Activated T-cell treated with anti-CD3 and anti-CD28 coated beads for 24 hours (primary cell): ENCODE measurements around the gene NSMF.

Experiments
- DNase-seq: peaks from one replicate; pipeline ENCODE4 v3.0.0-alpha.2; 2020; ENCODE audit warnings: low read depth

NSMF gene, protein sequence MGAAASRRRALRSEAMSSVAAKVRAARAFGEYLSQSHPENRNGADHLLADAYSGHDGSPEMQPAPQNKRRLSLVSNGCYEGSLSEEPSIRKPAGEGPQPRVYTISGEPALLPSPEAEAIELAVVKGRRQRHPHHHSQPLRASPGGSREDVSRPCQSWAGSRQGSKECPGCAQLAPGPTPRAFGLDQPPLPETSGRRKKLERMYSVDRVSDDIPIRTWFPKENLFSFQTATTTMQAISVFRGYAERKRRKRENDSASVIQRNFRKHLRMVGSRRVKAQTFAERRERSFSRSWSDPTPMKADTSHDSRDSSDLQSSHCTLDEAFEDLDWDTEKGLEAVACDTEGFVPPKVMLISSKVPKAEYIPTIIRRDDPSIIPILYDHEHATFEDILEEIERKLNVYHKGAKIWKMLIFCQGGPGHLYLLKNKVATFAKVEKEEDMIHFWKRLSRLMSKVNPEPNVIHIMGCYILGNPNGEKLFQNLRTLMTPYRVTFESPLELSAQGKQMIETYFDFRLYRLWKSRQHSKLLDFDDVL

DNA sequence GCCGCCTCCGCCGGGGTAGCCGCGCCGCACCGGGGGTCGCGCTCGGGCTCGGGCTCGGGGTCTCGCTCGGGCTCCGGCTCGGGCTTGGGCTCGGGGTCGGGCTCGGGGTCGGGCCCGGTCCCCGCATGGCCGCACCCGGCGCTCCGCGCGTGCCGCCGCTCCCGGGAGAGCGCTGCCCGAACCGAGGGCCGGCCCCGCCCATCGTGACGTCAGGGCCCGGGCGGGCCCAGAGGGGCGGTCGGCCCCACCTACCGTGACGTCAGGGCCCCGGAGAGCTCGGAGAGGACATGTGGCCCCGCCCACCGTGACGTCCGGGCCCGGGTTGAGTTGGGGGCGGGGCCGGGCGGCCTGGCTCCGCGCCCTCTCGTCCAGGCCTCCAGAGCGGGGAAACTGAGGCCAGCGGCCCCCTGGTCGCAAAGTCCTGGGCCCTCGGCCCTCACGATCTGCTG lies at the start of gene NSMF:
TSS of gene NSMF (minus strand) at position 183 of the 449 bp plus-strand sequence. CDS start 232 bp downstream, outside the sequence.
- peak; percentile 92 for DNase-seq

DNA sequence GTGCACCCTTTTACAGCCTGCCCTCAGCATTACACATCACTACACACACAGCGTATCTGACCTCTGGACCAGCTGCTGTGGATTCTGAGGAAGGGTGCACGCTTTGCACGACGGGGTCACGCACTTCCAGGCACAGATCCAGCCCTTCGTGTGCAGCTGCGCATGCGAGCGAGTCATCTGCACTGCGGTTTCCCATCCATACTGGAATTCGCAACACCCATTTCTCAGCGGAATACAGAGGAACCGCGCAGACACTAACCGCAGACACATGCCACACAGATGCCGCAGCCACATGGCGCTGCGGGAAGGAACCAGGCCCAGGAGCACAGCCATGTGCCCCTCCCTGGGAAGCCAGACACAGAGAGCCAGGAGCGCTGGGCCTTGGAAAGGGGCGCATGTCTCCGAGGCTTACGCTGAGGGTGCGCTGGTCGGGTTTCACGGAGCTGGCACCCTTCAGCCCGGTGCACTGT lies 47.6 kb upstream of the NSMF start:
- no peak for DNase-seq

DNA sequence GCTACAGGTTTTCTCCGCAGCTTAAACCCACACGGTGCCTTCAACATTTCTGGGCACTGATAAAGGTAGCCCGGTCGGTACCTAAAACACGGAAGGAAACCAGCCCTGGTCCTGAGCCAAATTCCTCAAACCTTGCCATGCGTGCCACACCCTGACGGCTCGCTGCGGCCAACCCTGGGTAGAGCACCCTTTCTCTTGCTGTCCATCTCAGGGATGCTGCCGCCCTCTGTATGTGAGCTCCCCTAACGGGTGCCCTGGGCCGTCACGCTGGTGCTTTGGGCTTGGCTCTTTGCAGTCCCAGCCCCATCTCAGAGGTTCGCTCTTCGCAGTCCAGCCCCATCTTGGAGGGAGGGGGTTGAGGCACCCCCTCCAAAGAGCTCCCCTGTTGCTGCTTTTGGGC lies 47.1 kb upstream of the NSMF start:
- no peak for DNase-seq

DNA sequence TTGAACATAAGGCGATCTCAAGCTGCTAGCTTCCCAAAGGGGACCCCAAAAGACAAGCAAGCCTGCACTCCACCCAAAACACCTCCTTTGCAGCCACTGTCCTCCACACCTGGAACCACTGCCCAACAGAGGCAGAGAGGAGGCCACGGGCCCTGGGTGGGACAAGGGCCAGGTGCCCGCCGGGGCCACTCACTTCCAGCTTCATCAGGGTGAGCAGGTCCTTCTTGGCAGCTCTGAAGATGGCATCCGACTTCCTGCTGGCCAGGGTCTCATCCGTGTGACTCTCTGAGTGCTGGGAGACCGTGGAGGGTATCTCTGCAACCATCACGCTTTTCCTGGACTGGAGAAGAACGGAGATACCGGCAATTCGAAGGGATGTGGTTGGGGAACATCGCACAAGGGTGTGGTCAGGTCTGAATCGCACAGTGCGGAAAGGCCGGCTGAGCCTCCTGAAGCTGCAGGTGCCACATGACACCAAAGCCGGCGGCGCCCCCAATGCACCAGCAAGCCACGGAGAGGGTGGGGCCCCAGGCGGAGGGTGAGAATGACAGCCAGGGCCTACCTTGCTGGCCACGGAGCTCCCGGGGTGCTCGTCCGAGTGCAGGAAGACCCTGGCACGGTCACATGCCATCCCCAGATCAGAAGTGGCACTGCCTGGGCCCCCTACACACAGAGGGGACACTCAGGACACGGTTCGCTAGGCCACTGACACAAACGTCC lies 46.4 kb upstream of the NSMF start:
- no peak for DNase-seq

DNA sequence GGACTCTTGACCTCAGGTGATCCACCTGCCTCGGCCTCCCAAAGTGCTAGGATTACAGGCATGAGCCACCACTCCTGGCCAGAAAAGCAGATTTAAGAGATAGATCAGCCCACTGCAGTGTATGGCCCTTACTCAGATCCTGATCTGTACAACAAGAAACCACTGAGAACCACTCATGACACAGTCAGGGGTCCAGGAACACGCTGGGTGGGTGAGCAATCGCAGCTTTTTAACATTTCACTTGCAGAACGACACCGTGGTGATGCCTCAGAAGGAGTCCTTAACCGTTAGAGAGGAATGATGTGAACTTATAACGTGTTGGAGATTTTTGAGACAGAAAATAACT lies 45.3 kb upstream of the NSMF start:
- no peak for DNase-seq

DNA sequence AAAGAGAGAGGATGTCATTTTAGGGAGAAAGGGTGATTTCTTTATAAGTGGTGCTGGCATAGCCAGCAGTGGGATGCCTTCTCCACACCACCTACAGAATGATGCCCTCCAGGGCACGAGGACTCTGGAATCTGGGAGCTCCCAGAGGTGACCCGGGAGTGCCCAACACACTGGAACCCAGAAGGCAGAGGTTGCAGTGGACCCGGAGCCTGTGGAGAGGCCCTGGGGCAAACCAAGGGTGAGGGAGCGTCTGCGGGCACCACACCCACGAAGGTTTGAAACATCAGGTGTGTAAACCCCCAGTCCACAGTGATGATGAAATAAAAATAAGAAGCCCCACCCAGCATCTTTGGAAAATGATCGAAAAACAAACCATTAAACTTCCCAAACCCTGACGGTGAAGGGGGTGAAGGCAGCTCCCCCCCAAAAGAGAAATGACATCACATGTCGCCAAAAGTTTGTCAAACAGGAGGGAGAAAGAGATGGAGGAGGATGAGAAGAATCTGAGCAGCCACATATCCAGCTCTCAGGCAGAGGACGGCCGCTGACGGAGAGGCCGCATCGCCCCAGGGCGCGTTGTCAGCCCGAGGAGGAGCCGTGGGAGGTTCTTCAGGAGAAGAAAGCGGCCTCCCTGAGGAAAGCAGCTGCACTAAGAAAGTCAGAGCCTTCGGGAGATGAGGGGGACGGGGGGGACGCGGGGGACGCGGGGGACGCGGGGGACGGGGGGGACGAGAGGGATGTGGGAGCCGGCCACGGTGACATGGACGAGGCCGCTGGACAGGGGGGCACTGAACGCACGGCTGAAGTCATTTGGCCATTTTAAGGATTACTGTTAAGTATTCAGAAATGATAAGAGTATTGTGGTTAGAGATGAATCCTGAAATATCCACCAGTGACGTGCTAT lies 43.1 kb upstream of the NSMF start:
- no peak for DNase-seq

DNA sequence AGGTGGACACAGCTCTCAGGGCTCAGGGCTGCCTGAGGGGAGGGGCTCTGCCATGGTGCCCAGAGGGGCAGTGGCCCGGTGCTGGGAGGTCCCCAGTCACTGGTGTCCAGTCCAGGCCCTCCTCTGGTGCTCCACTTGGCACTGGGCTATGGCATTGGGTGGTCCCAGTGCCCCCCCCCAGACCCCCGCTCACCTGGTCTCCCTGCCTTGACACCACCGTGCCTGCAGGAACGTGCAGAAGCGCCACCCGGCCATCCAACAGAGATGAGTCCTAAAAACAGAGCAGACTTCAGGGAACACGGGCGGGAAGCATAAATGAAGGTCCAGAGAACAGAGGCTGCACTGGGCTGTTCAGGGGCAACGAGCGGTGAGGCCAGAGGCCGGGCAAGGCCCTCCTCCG lies 42.3 kb upstream of the NSMF start:
- DNase-seq: no peak

DNA sequence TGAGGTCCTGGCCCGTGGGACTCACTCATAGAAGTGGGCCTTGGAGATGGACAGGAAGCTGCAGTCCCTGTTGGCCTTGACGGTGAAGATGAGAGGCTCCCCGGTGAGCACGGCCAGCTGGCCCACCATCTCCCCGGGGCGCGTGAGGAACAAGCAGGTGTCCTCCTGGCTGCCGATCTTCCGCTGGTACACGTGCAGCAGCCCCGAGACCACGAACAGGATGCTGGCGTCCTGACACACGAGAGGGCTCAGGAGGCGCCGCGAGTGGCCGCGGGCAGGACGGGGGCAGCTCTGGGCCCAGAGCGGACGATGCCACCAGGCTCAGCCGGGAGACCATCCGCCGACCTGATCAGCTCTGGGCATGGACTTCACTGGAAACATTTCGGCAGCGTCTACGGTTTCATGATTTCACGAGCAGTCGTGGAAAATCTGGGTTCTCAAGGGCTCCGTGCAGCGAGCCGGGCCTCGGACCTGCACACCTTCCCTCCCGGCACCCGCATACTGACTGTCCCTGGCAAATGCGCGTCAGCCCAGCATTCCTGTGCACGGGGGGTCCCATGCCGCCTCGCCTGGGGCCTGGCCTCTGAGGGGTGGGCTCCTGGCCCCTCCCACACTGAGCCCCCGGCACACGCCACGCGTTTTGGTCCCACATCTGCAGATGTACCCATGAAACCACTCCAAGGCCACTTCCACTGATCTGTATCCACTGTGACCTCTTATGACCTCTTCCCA lies 41.7 kb upstream of the NSMF start:
- DNase-seq: no peak

DNA sequence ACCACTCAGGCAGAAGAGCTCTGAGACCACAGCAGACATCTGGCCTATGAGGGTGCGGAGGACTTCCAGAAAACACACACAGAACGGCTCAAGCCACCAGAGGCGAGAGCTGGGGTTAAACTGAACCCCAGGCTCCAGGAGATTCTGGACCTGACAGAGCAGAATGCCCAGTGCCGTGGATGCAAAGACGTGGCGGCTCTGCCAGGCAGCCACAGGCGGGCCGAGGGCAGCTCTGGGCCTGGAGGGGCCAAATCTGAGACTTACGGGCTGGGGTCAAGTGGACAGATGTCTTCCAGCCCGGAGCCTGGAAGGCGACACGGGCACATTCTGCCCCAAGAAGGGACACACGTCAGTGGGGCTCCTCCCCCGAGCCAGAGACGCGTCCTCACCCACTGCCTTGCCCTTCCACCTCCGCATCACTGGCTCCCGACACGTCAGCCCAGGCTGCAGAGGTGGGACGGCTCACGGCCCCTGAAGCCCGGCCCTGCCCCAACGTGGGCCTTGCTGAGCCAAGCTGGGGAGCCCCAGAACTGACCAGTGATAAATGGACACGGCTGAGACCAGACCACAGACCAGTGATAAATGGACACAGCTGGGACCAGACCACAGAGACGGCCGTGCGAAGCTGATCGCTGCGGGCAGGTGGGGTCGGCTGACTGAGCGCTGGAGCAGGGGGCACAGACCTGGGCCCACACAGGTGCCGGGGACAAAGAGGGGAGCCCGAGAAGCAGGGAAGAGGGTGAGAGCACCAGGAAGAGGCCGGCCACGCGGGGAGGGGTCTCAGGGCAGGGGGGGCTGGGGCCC lies 40.9 kb upstream of the NSMF start:
- no peak for DNase-seq

DNA sequence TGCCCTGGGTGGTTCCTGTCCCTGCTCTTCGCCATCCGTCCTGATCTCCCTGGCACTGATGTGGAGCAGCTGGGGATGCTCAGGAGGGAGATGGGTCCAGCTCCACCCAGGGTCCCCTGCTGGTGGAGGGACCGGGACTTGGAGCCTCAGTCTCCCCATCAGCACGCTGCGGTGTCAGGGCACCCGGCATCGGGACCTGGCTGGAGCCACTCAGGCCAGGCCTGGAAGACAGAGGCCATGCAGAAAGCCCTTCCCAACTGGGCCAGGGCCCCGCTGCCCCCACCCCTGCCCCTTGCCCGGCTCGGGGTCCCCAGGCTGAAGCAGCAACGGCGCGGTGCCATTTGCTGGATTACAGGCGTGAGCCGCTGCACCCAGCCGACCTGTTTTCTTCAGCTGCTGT lies 40.3 kb upstream of the NSMF start:
- no peak for DNase-seq

DNA sequence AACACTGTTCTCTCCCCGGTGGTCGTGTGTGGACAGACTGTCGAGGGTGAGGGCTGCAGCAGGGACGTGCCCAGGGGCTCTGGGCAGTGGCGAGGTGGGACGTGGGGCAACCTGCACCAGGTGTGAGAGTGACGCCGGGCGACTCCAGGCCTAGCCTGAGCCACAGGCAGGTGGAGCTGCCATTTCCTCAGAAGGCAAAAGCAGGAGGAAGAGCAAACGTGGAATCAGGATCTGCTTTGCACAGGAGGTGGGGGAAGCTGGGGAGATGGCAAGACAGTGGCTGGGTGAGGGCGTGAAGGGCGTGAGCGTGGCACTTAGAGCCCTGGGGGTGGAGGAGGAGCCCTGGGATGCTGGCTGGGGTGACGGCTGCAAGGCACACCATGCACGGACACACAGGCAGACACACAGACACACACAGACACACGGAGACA lies 39.6 kb upstream of the NSMF start:
- DNase-seq: no peak

DNA sequence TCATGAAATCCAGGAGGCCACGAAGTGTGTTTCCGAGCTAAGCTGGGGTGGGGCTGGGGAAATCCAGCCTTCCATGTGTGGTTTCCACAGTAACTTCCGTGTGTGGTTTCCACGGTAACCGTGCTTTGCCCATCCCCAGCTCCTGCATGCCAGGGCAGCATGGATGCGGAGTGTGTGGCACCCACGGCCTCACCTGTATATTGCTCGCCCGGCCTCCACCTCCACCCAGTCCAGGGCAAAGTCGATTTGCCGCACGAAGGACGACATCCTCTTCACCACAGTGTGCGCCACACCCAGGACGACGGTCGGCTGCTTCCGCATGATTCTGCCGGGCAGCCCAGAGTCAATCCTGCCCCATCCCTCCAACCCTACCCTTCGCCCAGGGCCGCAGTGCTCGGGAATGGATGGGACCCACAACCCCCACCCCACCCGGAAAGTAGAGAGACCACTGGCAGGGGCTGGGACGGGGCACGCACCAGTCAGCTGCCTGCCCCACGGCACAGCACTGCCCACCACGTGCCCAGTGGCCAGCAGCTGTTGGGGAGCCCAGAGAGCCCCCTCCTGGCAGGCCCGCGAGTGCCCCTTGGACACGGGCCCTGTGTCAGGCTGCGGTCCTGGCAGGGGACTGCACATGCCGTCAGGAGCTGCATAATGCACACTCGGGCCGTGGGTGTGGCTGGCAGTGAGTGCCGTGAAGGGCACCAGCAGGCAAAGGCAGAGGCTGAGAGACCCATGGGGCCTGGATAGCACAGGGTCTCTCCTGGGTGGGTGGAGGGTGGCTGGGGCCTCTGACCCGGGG lies 39.0 kb upstream of the NSMF start:
- DNase-seq: no peak

DNA sequence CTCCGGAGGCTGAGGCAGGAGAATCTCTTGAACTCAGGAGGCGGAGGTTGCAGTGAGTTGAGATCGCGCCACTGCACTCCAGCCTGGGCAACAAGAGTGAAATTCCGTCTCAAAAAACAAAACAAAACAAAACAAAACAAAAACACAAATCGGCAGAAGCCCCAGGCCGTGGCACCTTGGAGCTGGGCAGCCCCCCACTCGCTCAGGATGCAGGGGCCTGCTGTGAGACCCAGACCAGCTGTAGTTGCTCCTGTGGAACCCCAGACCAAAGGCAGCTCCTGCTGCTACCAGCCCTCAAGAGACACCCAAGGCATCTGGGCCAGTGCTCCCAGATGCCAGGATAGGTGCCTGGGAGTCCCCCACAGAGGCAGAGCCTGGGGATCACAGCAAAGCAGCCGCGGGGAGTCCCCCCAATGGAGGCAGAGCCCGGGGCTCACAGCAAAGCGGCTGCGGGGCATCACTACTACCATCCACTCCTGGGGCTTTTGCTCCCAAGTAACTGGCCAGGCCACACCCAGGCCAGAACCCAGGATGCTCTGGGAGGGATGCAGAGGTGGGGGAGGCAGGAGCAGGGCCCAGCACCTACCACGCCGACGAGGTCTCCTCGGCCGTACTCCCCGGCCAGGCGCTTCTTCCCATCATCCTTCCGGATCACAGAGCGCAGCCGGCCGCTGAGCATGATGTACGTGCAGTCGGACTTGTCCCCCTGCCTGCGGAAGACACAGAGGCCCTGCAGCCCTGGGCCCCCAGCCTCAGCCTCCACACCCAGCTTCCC lies 37.7 kb upstream of the NSMF start:
- no peak for DNase-seq

DNA sequence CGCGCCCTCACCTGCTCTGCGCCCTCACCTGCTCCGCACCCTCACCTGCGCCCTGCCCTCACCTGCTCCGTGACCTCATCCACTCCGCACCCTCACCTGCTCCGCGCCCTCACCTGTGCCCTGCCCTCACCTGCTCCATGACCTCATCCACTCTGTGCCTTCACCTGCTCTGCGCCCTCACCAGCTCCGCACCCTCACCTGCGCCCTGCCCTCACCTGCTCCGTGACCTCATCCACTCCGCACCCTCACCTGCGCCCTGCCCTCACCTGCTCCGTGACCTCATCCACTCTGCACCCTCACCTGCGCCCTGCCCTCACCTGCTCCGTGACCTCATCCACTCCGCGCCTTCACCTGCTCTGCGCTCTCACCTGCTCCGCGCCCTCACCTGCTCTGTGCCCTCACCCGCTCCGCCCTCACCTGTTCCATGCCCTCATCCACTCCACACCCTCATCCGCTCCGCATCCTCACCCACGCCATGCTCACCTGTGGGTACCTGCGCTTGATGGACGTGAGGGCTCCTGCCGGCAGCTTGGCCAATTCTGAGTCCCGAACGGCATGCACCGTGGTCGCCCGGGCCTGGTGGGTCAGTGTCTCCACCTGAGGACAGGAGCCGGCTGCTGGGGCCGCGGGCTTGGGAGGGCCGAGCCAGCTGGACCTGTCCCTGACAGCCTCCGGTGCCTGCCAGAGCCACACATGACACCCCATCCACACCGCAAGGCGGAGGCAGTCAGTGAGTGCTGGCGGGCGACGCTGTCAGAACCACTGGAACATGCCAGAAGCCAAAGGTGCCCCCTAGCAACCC lies 35.6 kb upstream of the NSMF start:
- DNase-seq: no peak

DNA sequence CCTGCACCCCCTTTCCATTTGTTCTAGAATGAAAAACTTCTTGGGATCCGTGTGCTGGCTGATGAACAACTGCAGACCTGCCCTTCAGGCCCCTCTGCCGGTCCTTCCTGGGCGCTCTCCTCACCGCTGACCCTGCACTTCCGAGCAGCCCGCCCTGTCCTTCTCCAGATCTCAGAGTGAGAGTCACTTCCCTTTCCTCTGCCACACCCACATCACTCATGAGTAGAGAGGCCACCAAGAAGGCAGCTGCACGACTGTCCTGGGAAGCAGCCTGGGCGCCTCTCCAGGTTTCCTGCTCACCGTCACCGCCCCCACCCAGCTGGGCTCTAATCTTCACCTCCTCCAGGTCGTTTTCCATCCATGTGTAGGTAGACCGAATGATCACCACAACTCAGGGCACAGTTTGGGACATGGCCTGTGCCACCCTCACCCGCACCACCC lies 35.0 kb upstream of the NSMF start:
- no peak for DNase-seq

DNA sequence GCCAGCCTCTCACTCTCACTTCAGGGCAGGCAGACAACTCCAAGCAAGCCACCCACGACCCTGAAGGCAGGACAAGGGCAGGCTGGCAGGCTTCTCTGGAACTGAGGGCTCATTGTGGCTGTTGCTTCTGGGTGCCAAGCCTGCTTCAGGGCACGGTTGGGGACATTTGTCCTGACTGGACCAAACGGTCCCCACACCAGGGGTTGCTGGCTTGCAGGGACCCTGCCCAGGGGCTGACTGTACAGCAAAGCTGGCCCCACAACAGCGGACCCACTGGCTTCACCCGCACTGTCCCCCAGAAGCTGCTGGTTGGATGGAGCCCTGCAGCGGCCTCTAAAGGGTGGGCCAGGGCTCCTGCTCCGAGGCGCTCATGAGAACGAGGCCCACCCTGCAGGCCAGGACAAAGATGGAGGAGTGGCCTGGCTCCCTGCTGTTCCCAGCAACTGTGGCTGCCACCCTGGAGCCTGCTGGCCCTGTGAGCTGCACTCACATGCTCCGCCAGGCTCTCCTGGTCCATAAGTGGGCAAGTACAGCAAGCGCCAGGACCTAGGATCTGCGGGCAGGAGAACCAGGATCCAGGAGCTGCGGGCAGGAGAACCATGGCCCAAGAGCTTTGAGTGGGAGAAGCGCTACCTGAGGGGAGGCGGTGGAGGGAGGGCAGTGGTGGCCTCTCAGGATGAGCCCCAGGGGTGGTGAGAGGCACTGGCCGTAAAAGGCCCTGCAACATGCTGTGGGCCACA lies 34.4 kb upstream of the NSMF start:
- no peak for DNase-seq
